ENCODE measurements around the gene TRABD2A. TPM values are rescaled to one million over a fixed set of nuclear protein-coding genes. Genes with fewer than 3 reads are reported as not detected.
"Not testable (repeated sequence)": the region's sequence is repeated elsewhere in the genome, so short reads cannot be mapped to it uniquely, and the experiment has no call there.

The TRABD2A gene
- total RNA-seq, 1 experiment from 2014 or later: 9.9 TPM

GRCh38 chr2:84796798-84797197 lies 84.1 kb downstream of the TRABD2A start:
- DNase-seq (ENCODE audit: low spot score): no peak
- in situ Hi-C loops (cut with HindIII; ENCODE audit: low sequenced_read_pairs): no loop called here

- in situ Hi-C loops (cut with HindIII; ENCODE audit: low sequenced_read_pairs): no loop called here
- DNase-seq (ENCODE audit: low spot score): no peak
Measured at GRCh38 chr2:84793641-84794040, 87.2 kb downstream of the TRABD2A start.

GRCh38 chr2:84792856-84793522 lies 87.9 kb downstream of the TRABD2A start:
- no peak for DNase-seq (ENCODE audit: low spot score)
- in situ Hi-C loops (cut with HindIII; ENCODE audit: low sequenced_read_pairs): no loop called here

- DNase-seq (ENCODE audit: low spot score): no peak
- in situ Hi-C loops (cut with HindIII; ENCODE audit: low sequenced_read_pairs): loop anchor here (5.0 kb wide), 1 partner anchor 81 kb away; no protein-coding TSS in a partner anchor
Measured at GRCh38 chr2:84788498-84788897, 92.4 kb downstream of the TRABD2A start.

GRCh38 chr2:84788027-84788426 lies 92.9 kb downstream of the TRABD2A start:
- DNase-seq (ENCODE audit: low spot score): no peak
- in situ Hi-C loops (cut with HindIII; ENCODE audit: low sequenced_read_pairs): loop anchor here (5.0 kb wide), 1 partner anchor 81 kb away; no protein-coding TSS in a partner anchor

- in situ Hi-C loops (cut with HindIII; ENCODE audit: low sequenced_read_pairs): loop anchor here (5.0 kb wide), 1 partner anchor 79 kb away; no protein-coding TSS in a partner anchor
- peak; percentile 72 for DNase-seq (ENCODE audit: low spot score)
Measured at GRCh38 chr2:84786601-84787000, 94.3 kb downstream of the TRABD2A start.

- no peak for DNase-seq (ENCODE audit: low spot score)
- in situ Hi-C loops (cut with HindIII; ENCODE audit: low sequenced_read_pairs): loop anchor here (5.0 kb wide), 1 partner anchor 79 kb away; no protein-coding TSS in a partner anchor
Measured at GRCh38 chr2:84785950-84786349, 94.9 kb downstream of the TRABD2A start.

- in situ Hi-C loops (cut with HindIII; ENCODE audit: low sequenced_read_pairs): no loop called here
- DNase-seq (ENCODE audit: low spot score): no peak
Measured at GRCh38 chr2:84782717-84783442, 98.0 kb downstream of the TRABD2A start.

GRCh38 chr2:84781942-84782716 lies 98.8 kb downstream of the TRABD2A start:
- no peak for DNase-seq (ENCODE audit: low spot score)
- in situ Hi-C loops (cut with HindIII; ENCODE audit: low sequenced_read_pairs): no loop called here

- in situ Hi-C loops (cut with HindIII; ENCODE audit: low sequenced_read_pairs): no loop called here
Measured at GRCh38 chr2:84779781-84780180, 101.1 kb downstream of the TRABD2A start.

GRCh38 chr2:84778911-84779690 lies 101.8 kb downstream of the TRABD2A start:
- no peak for DNase-seq (ENCODE audit: low spot score)
- in situ Hi-C loops (cut with HindIII; ENCODE audit: low sequenced_read_pairs): no loop called here

More at GRCh38 chr2:84779781-84780180, 101.1 kb downstream of the TRABD2A start:
- no peak for DNase-seq (ENCODE audit: low spot score)

- no peak for DNase-seq (ENCODE audit: low spot score)
- in situ Hi-C loops (cut with HindIII; ENCODE audit: low sequenced_read_pairs): no loop called here
Measured at GRCh38 chr2:84776011-84776410, 104.9 kb downstream of the TRABD2A start.

GRCh38 chr2:84773562-84773961 lies 107.3 kb downstream of the TRABD2A start:
- in situ Hi-C loops (cut with HindIII; ENCODE audit: low sequenced_read_pairs); DNase-seq (ENCODE audit: low spot score): not testable (repeated sequence)

Other genes starting within 250 kb of the TRABD2A start
- gene TMSB10, start 24.6 kb upstream of the TRABD2A start, total RNA-seq (2014; rRNA removed; shearing (Covaris generic)): 1,848 and 2,842 TPM in 2 replicates
- 53.3 and 133 TPM in 2 replicates for gene KCMF1, start 90.1 kb upstream of the TRABD2A start, total RNA-seq (2014; rRNA removed; shearing (Covaris generic))

Measured in G401 (cell line).